Activated CD8-positive, alpha-beta T cell treated with anti-CD3 and anti-CD28 coated beads for 36 hours (primary cell): ENCODE data around the gene CFAP92. TPM values are rescaled to one million over a fixed set of nuclear protein-coding genes. Genes with fewer than 3 reads are reported as not detected.

Experiments used
- ATAC-seq: fragments of 200-7000 bp; cut with Tn5 transposase; one replicate; pipeline ENCODE4 v1.10.0; 2021; ENCODE audit warnings: mild to moderate bottlenecking, moderate library complexity
- CTCF ChIA-PET: fragments of 350-600 bp; sonication (Branson Sonifier 250); formaldehyde crosslinking; loops from one replicate; lab custom pipeline; 2021; ENCODE audit warnings: antibody characterized with exemption; lab: Charles Lee
- POLR2A ChIA-PET: fragments of 350-600 bp; sonication (Branson Sonifier 250); formaldehyde crosslinking; loops from one replicate; lab custom pipeline; 2021; ENCODE audit warnings: antibody characterized with exemption; lab: Charles Lee
- DNase-seq: peaks from one replicate; pipeline ENCODE4 v3.0.0-alpha.2; 2020
- H3K27ac Mint-ChIP-seq: one replicate; pipeline ENCODE4 v1.8.0; 2021; ENCODE audit warnings: mild to moderate bottlenecking, mixed read lengths
- H3K27me3 Mint-ChIP-seq: one replicate; pipeline ENCODE4 v1.8.0; 2021; ENCODE audit warnings: mixed read lengths
- H3K36me3 Mint-ChIP-seq: one replicate; pipeline ENCODE4 v1.8.0; 2021; ENCODE audit warnings: low read depth, mixed read lengths
- H3K4me1 Mint-ChIP-seq: one replicate; pipeline ENCODE4 v1.8.0; 2021; ENCODE audit warnings: low read depth, mixed read lengths
- H3K4me3 Mint-ChIP-seq: one replicate; pipeline ENCODE4 v1.8.0; 2021; ENCODE audit warnings: mild to moderate bottlenecking, moderate library complexity, mixed read lengths
- H3K9me3 Mint-ChIP-seq: one replicate; pipeline ENCODE4 v1.8.0; 2021; ENCODE audit warnings: mixed read lengths
- intact Hi-C: fragments of 100-400 bp; cut with micrococcal nuclease; formaldehyde crosslinking; loops from one replicate; pipeline ENCODE4 v1.10.0; 2022
- total RNA-seq, 2 experiments: library from RNA; stranded (reverse); gene quantifications; one replicate each; pipeline ENCODE4 v1.2.3, GENCODE V29; 2021
- TF ChIP-seq, protein P1 (sequence below): fragments of 200-600 bp; IDR thresholded peaks from one replicate; pipeline ENCODE4 v1.8.0; 2022; ENCODE audit warnings: antibody characterized with exemption, mild to moderate bottlenecking

CFAP92 gene
- total RNA-seq, 2 experiments from 2014 or later: 0.38 to 0.83 TPM

GRCh38 chr3:128919988-128920387 lies 73.9 kb downstream of the CFAP92 start:
- H3K36me3 Mint-ChIP-seq: peaks cover 74% of the 10 kb centered on the region
- H3K4me3 Mint-ChIP-seq: no peak overlapping the region
- TF ChIP-seq, protein P1, sequence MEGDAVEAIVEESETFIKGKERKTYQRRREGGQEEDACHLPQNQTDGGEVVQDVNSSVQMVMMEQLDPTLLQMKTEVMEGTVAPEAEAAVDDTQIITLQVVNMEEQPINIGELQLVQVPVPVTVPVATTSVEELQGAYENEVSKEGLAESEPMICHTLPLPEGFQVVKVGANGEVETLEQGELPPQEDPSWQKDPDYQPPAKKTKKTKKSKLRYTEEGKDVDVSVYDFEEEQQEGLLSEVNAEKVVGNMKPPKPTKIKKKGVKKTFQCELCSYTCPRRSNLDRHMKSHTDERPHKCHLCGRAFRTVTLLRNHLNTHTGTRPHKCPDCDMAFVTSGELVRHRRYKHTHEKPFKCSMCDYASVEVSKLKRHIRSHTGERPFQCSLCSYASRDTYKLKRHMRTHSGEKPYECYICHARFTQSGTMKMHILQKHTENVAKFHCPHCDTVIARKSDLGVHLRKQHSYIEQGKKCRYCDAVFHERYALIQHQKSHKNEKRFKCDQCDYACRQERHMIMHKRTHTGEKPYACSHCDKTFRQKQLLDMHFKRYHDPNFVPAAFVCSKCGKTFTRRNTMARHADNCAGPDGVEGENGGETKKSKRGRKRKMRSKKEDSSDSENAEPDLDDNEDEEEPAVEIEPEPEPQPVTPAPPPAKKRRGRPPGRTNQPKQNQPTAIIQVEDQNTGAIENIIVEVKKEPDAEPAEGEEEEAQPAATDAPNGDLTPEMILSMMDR: no peak
- H3K9me3 Mint-ChIP-seq: peaks cover 21% of the 10 kb centered on the region
- H3K27ac Mint-ChIP-seq: no peak overlapping the region
- intact Hi-C loops: no loop called here
- H3K27me3 Mint-ChIP-seq: no peaks in the 10 kb centered on the region
- ATAC-seq (no peak), DNase-seq (no peak)
- ChIA-PET CTCF (interaction anchor here (1.1 kb wide), 1 partner anchor 23 kb away, joined by 3 read pairs; no protein-coding TSS in a partner anchor), POLR2A (interaction anchor here (1.6 to 1.7 kb wide), 2 partner anchors 12 kb away, joined by 4 to 5 read pairs; no protein-coding TSS in a partner anchor)
- H3K4me1 Mint-ChIP-seq: peaks cover 37% of the 10 kb centered on the region

- TF ChIP-seq, protein P1: no peak
- DNase-seq (no peak), ATAC-seq (no peak)
- CTCF ChIA-PET: no interaction called here
- Mint-ChIP-seq H3K4me1 (peaks cover 14% of the 10 kb centered on the region), H3K4me3 (no peak overlapping the region), H3K27me3 (no peaks in the 10 kb centered on the region), H3K27ac (no peak overlapping the region), H3K9me3 (peaks cover 16% of the 10 kb centered on the region), H3K36me3 (peaks cover 78% of the 10 kb centered on the region)
- intact Hi-C loops: no loop called here
- POLR2A ChIA-PET: no interaction called here
Measured at GRCh38 chr3:128917291-128917690, 76.6 kb downstream of the CFAP92 start.

DNA sequence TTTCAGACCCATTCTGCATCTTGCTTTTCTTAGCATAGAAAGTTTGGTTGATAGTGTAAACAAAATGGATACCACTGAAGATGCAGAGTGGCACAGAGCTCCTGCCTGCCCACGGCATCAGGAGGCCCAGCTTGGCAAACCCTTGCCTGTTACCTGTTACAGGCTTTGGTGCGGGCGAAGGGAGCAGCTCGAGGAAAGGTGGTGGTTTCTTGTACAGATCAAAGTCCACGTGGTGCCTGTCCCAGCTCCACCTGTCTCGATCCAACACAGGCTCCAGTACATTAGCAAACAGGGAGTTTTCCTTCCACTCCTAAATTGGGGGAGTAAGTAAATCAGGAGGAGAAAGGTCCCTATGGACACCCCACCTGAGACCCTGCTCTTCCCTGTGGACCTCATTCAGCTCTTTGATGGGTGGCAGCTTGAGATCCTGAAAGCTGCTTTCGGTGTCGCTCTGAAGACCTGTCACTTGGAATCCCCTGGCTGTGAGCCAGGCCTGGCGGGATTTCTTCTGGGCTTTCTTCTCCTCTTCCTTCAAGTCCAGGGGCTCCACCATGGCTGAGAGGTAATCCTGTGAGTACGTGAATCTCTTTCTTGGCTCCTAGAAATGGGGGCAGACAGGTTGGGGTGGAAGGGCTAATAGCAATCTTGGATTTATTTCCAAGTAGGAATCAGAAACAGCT lies 78.8 kb downstream of the CFAP92 start:
- intact Hi-C loops: no loop called here
- DNase-seq: no peak
- Mint-ChIP-seq H3K9me3 (peaks cover 4% of the 10 kb centered on the region), H3K4me1 (no peaks in the 10 kb centered on the region), H3K4me3 (no peak overlapping the region), H3K27me3 (no peaks in the 10 kb centered on the region), H3K27ac (no peak overlapping the region), H3K36me3 (peaks cover 66% of the 10 kb centered on the region)
- POLR2A ChIA-PET: interaction anchor here (1.0 kb wide), 1 partner anchor 234 kb away, joined by 3 read pairs; no protein-coding TSS in a partner anchor
- CTCF ChIA-PET: interaction anchor here (0.9 to 1.0 kb wide), 2 partner anchors 69 to 297 kb away, joined by 3 read pairs; no protein-coding TSS in a partner anchor
- no peak for ATAC-seq
- TF ChIP-seq, protein P1: no peak

DNA sequence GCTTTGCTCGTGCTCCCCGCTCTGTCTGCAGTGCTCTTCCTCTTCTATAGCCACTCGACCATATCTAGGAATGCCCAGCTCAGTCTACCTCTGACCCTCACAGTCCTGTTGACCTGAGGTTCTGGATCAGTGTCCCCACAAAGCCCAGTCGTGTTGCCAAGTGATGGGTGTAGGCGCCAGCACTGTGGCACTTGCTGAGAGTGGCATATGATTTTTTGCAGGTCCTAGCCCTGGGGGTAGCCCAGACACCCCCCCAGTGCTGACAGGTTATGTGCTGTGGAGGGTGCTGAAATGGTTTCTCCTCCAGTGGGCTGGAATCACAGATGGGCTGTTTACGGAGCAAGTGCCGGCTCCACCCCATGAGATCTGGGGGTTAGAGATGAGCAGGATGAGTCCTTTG lies 82.0 kb downstream of the CFAP92 start:
- TF ChIP-seq, protein P1: no peak
- H3K36me3 Mint-ChIP-seq: peaks cover 35% of the 10 kb centered on the region
- ChIA-PET CTCF (no interaction called here), POLR2A (no interaction called here)
- intact Hi-C loops: no loop called here
- DNase-seq (no peak), ATAC-seq (no peak)
- H3K9me3 Mint-ChIP-seq: no peaks in the 10 kb centered on the region
- no peak overlapping the region for H3K27ac Mint-ChIP-seq
- no peaks in the 10 kb centered on the region for H3K27me3 Mint-ChIP-seq
- no peak overlapping the region for H3K4me3 Mint-ChIP-seq
- H3K4me1 Mint-ChIP-seq: no peaks in the 10 kb centered on the region

DNA sequence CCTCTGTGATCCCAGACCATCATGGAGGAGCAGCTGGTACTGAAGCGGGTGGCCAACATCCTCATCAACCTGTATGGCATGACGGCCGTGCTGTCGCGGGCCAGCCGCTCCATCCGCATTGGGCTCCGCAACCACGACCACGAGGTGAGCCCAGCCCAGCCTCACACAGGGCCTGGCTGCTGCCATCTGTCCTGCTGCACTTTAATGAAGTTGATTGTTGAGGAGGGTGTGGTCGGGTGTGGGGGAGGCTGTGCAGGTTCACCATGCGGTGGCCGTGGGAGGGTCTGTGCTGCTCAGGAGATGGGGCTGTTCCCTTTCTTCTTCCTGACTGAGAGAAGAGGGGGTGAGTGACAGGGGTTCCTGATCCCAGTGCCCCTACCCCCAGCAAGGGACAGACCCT lies 83.9 kb downstream of the CFAP92 start:
- Mint-ChIP-seq H3K27ac (no peak overlapping the region), H3K27me3 (no peaks in the 10 kb centered on the region), H3K4me3 (no peak overlapping the region), H3K36me3 (peaks cover 30% of the 10 kb centered on the region), H3K4me1 (no peaks in the 10 kb centered on the region), H3K9me3 (no peaks in the 10 kb centered on the region)
- intact Hi-C loops: no loop called here
- ChIA-PET POLR2A (interaction anchor here (1.1 kb wide), 1 partner anchor 11 kb away, joined by 4 read pairs; no protein-coding TSS in a partner anchor), CTCF (interaction anchor here (1.2 kb wide), 1 partner anchor 33 kb away, joined by 3 read pairs; no protein-coding TSS in a partner anchor)
- TF ChIP-seq, protein P1: no peak
- no peak for ATAC-seq
- no peak for DNase-seq
